ENCODE results near the gene CLTC. TPM values are rescaled to one million over a fixed set of nuclear protein-coding genes. Genes with fewer than 3 reads are reported as not detected.

CLTC gene
- total and polyA plus RNA-seq, 2 of the 8 experiments (the other 6 are each of a cell fraction or from before 2014, with no cell fraction given) = 175 to 283 TPM

GRCh38 chr17:59723607-59724006 is 103.9 kb downstream of the CLTC start:
- H2BK5ac ChIP-seq (ENCODE audit: low read depth, low read length) = no peak overlapping the region
- H3K27me3 ChIP-seq (replicated peaks in 1 of 4; ENCODE audit: control insufficient read depth in 3 of 4, extremely low read depth in 1 of 4, insufficient read depth in 3 of 4, low read length in 3 of 4) = no peaks in the 10 kb centered on the region
- H3K4me3 ChIP-seq (ENCODE audit: extremely low read depth in 1 of 4, insufficient read depth in 2 of 4, low read depth in 3 of 4, low read length in 4 of 4) = no peak overlapping the region
- no peak overlapping the region for H4K8ac ChIP-seq (ENCODE audit: extremely low read depth, insufficient read depth, low read length)
- peaks cover 0 to 38% of the 10 kb centered on the region in 2 experiments; a peak in 2 of 4 replicates for H3K79me2 ChIP-seq (ENCODE audit: control insufficient read depth in 1 of 2, insufficient read depth in 2 of 2, low read length in 2 of 2)
- H2AK5ac ChIP-seq (ENCODE audit: low read depth, low read length) = no peak overlapping the region
- no peak overlapping the region for H3K56ac ChIP-seq (replicated peaks; ENCODE audit: insufficient read length, low read depth, low read length)
- no peak overlapping the region for H3K9ac ChIP-seq (replicated peaks in 1 of 4; ENCODE audit: extremely low read depth in 1 of 4, low read depth in 3 of 4, low read length in 3 of 4)
- no peak overlapping the region for H2BK20ac ChIP-seq (ENCODE audit: low read length)
- H3K4me1 ChIP-seq (replicated peaks in 1 of 4; ENCODE audit: control insufficient read depth in 3 of 4, insufficient read depth in 4 of 4, low read length in 3 of 4) = 0 out of 7 replicates have a peak, but pooled peaks cover 0 to 2% (median 0%) of the 10 kb centered on the region in 4 experiments
- POLR2A ChIA-PET (ENCODE audit: partially characterized antibody) = interaction anchor here (1.5 kb wide), 1 partner anchor 10 kb away, joined by 3 read pairs; no protein-coding TSS in a partner anchor
- no peak overlapping the region; a peak in 1 of 4 replicates for H3K4me2 ChIP-seq (ENCODE audit: insufficient read depth in 1 of 2, low read depth in 2 of 2, low read length in 2 of 2)
- H2BK120ac ChIP-seq (replicated peaks; ENCODE audit: low read depth, low read length) = no peak overlapping the region
- no peak overlapping the region for H2BK12ac ChIP-seq (ENCODE audit: low read depth, low read length)
- no peak overlapping the region for H3K4ac ChIP-seq (replicated peaks; ENCODE audit: insufficient read length, low read depth, low read length)
- no peak overlapping the region for H3K18ac ChIP-seq (ENCODE audit: extremely low read depth, low read length)
- H2BK15ac ChIP-seq (ENCODE audit: low read length) = no peak overlapping the region
- H3K9me3 ChIP-seq (ENCODE audit: insufficient read depth in 2 of 2, low read depth in 1 of 2, low read length in 1 of 2) = no peaks in the 10 kb centered on the region
- CTCF ChIA-PET (ENCODE audit: partially characterized antibody) = interaction anchor here (0.9 kb wide), 1 partner anchor 9 kb away, joined by 3 read pairs; no protein-coding TSS in a partner anchor
- H4K5ac ChIP-seq (ENCODE audit: insufficient read length, low read depth, low read length) = no peak overlapping the region
- H3K23me2 ChIP-seq (ENCODE audit: low read depth, low read length) = no peaks in the 10 kb centered on the region
- H4K20me1 ChIP-seq (replicated peaks in 1 of 2; ENCODE audit: control insufficient read depth in 1 of 2, insufficient read depth in 2 of 2, low read length in 2 of 2) = no peaks in the 10 kb centered on the region
- no peak overlapping the region for H3K27ac ChIP-seq (ENCODE audit: low read depth, low read length)
- 88% methylated on average over 1 of the region's 1 CpG; no CpG with 5 or more reads in 1 of the 2 experiments for WGBS, 2 experiments (ENCODE audit: extremely low coverage in 1 of 2, insufficient coverage in 1 of 2, insufficient read length in 1 of 2, insufficient replicate concordance in 2 of 2, low coverage in 1 of 2, low lambda C conversion rate in 2 of 2, missing lambda C conversion rate in 1 of 2)
- H3K23ac ChIP-seq (ENCODE audit: insufficient read length) = no peak overlapping the region
- no peak overlapping the region for H3K14ac ChIP-seq (ENCODE audit: insufficient read length)
- no peaks in the 10 kb centered on the region for H3K36me3 ChIP-seq (ENCODE audit: control insufficient read depth in 2 of 4, insufficient read depth in 4 of 4, low read length in 3 of 4)
- no peak for DNase-seq (ENCODE audit: low read depth in 1 of 2, low spot score in 2 of 2)
- no peak overlapping the region for H4K91ac ChIP-seq (replicated peaks; ENCODE audit: insufficient read length, low read length)
- H3K79me1 ChIP-seq (ENCODE audit: low read depth, low read length) = peaks cover 2% of the 10 kb centered on the region; the same call in 1 of the 2 replicates
- no peak for FAIRE-seq
- H2AFZ ChIP-seq (ENCODE audit: low read length) = no peak overlapping the region
- TF ChIP-seq NRF1 (IDR thresholded peaks at IDR 0.05; ENCODE audit: low read depth, low read length) (no peak), CTCF (IDR thresholded peaks at IDR 0.05; ENCODE audit: control extremely low read depth in 1 of 3, insufficient read depth in 1 of 3, low read depth in 1 of 3, low read length in 3 of 3) (no peak), ZNF274 (IDR thresholded peaks at IDR 0.05; ENCODE audit: borderline replicate concordance, extremely low read depth, low read length) (no peak), ATF3 (IDR thresholded peaks at IDR 0.05; ENCODE audit: insufficient read depth, low read depth, low read length) (no peak), USF2 (IDR thresholded peaks at IDR 0.05; ENCODE audit: low read length) (no peak), RFX5 (IDR thresholded peaks at IDR 0.05; ENCODE audit: borderline replicate concordance, low read depth, low read length) (no peak), NANOG (IDR thresholded peaks at IDR 0.05; ENCODE audit: insufficient read depth, low read depth, low read length, poor library complexity, severe bottlenecking) (no peak), SRF (IDR thresholded peaks at IDR 0.05; ENCODE audit: low read depth, low read length) (no peak), SP4 (IDR thresholded peaks at IDR 0.05; ENCODE audit: low read length) (no peak)

Data from H1 (cell line).